Tibial nerve (tissue), 4 donors: Measurements from ENCODE around the gene PTPN9. TPM values are rescaled to one million over a fixed set of nuclear protein-coding genes. Genes with fewer than 3 reads are reported as not detected.
"Not testable (repeated sequence)": the region's sequence is repeated elsewhere in the genome, so short reads cannot be mapped to it uniquely, and the experiment has no call there.

Experiments
- DNase-seq, 2 donors: peaks; one replicate each; pipeline ENCODE4 v3.0.0-alpha.2; 2019; ENCODE audit warnings: low spot score in 2 of 2
- H3K27ac ChIP-seq, 4 donors: fragments of 200-600 bp; sonication (generic) in 3 of 4; one replicate each; pipeline ENCODE4 v1.5.1; 2017 to 2019; ENCODE audit warnings: mild to moderate bottlenecking in 1 of 4
- H3K27me3 ChIP-seq, 2 donors: fragments of 200-600 bp; sonication (generic) in 1 of 2; one replicate each; pipeline versions ENCODE4 v1.5.1 to v1.6.0; 2017 to 2019
- H3K36me3 ChIP-seq, 3 donors: fragments of 200-600 bp; sonication (generic); one replicate each; pipeline ENCODE4 v1.5.1; 2018 to 2019
- H3K4me1 ChIP-seq, 4 donors: fragments of 200-600 bp; sonication (generic) in 3 of 4; one replicate each; pipeline ENCODE4 v1.5.1; 2017 to 2019
- H3K4me3 ChIP-seq, 4 donors: fragments of 200-600 bp; sonication (generic) in 3 of 4; one replicate each; pipeline ENCODE4 v1.5.1; 2017 to 2019; ENCODE audit warnings: mild to moderate bottlenecking in 1 of 4, moderate library complexity in 1 of 4
- H3K9me3 ChIP-seq, 4 donors: fragments of 200-600 bp; sonication (generic) in 3 of 4; one replicate each; pipeline ENCODE4 v1.5.1; 2017 to 2019
- CTCF ChIP-seq, 5 experiments: fragments of 200-600 bp in 3 of 5; fragments of 450-650 bp in 2 of 5; sonication (generic) in 3 of 5; IDR thresholded peaks; one replicate each; pipeline ENCODE4 v1.5.1; 2016 to 2019; ENCODE audit warnings: antibody characterized with exemption in 5 of 5, mild to moderate bottlenecking in 3 of 5, moderate library complexity in 2 of 5
- EP300 ChIP-seq, 2 donors: sonication (generic); formaldehyde crosslinking; IDR thresholded peaks; one replicate each; pipeline ENCODE4 v1.6.1; 2017; ENCODE audit warnings: antibody characterized with exemption in 2 of 2, mild to moderate bottlenecking in 1 of 2
- POLR2A ChIP-seq, 2 donors: fragments of 450-650 bp; IDR thresholded peaks; one replicate each; pipeline ENCODE4 v1.6.1; 2017; ENCODE audit warnings: antibody characterized with exemption in 2 of 2, mild to moderate bottlenecking in 2 of 2, moderate library complexity in 2 of 2
- WGBS, 2 donors: methylation state at CpG; one replicate each; pipeline ENCODE4 v1.1.5; 2018; 5-methylcytosine and 5-hydroxymethylcytosine counted together
- total RNA-seq, 4 donors: library from RNA; depleted of rRNA; stranded (reverse); fragments of >200 nt; gene quantifications; one replicate each; pipeline ENCODE4 v1.1.0, GENCODE V29; 2016

The PTPN9 gene
- total RNA-seq, 4 donors from 2014 or later: 24.3 to 45.0 (median 32.0) TPM

- no peak for DNase-seq
- TF ChIP-seq EP300 (IDR thresholded peaks at IDR 0.05): no peak
- Histone ChIP-seq H3K4me1 (peaks cover 0 to 42% (median 7%) of the 10 kb centered on the region in 4 donors), H3K4me3 (no peak overlapping the region), H3K36me3 (no peaks in the 10 kb centered on the region), H3K9me3 (no peaks in the 10 kb centered on the region), H3K27me3 (no peaks in the 10 kb centered on the region), H3K27ac (no peak overlapping the region)
- 54 to 57% methylated on average over 8 of the region's 8 CpGs for WGBS, 2 donors
These were observed 8.8 kb downstream of the PTPN9 start for GRCh38 chr15:75570126-75570845.

GRCh38 chr15:75565062-75565970 lies 13.8 kb downstream of the PTPN9 start:
- Histone ChIP-seq H3K27ac (no peak overlapping the region), H3K27me3 (no peaks in the 10 kb centered on the region), H3K4me3 (no peak overlapping the region), H3K9me3 (no peaks in the 10 kb centered on the region), H3K36me3 (no peaks in the 10 kb centered on the region), H3K4me1 (peaks cover 0 to 25% (median 3%) of the 10 kb centered on the region in 4 donors)
- no peak for DNase-seq
- TF ChIP-seq EP300 (IDR thresholded peaks at IDR 0.05) (no peak), POLR2A (IDR thresholded peaks at IDR 0.05) (no peak), CTCF (IDR thresholded peaks at IDR 0.05) (no peak)
- WGBS, 2 donors: 89 to 93% methylated on average over 3 of the region's 3 CpGs

GRCh38 chr15:75561888-75562287 lies 17.2 kb downstream of the PTPN9 start:
- no peaks in the 10 kb centered on the region for H3K36me3 ChIP-seq
- TF ChIP-seq EP300 (IDR thresholded peaks at IDR 0.05) (no peak), POLR2A (IDR thresholded peaks at IDR 0.05) (no peak), CTCF (IDR thresholded peaks at IDR 0.05) (no peak)
- WGBS, 2 donors: 92 to 95% methylated on average over 5 of the region's 5 CpGs

GRCh38 chr15:75559360-75559759 lies 19.8 kb downstream of the PTPN9 start:
- H3K9me3 ChIP-seq, DNase-seq, H3K27me3 ChIP-seq, H3K4me3 ChIP-seq, H3K36me3 ChIP-seq, H3K27ac ChIP-seq: not testable (repeated sequence)
- H3K4me1 ChIP-seq: peaks cover 0 to 12% (median 0%) of the 10 kb centered on the region in 4 donors
- WGBS, 2 donors: 64 to 77% methylated on average over 6 of the region's 6 CpGs

More at GRCh38 chr15:75561888-75562287, 17.2 kb downstream of the PTPN9 start:
- Histone ChIP-seq H3K27ac (no peak overlapping the region), H3K27me3 (no peaks in the 10 kb centered on the region), H3K9me3 (no peaks in the 10 kb centered on the region), H3K4me3 (no peak overlapping the region), H3K4me1 (peaks cover 0 to 20% (median 0%) of the 10 kb centered on the region in 4 donors)
- no peak for DNase-seq

- H3K27ac ChIP-seq, DNase-seq, H3K36me3 ChIP-seq, H3K27me3 ChIP-seq, H3K9me3 ChIP-seq, H3K4me3 ChIP-seq: not testable (repeated sequence)
- 89 to 98% methylated on average over 14 to 23 of the region's 28 CpGs for WGBS, 2 donors
- peaks cover 0 to 13% (median 0%) of the 10 kb centered on the region in 4 donors for H3K4me1 ChIP-seq
These were observed 20.2 kb downstream of the PTPN9 start for GRCh38 chr15:75558955-75559354.

GRCh38 chr15:75554717-75555116 lies 24.4 kb downstream of the PTPN9 start:
- Histone ChIP-seq H3K9me3 (no peaks in the 10 kb centered on the region), H3K4me3 (no peak overlapping the region), H3K27me3 (no peaks in the 10 kb centered on the region), H3K4me1 (peaks cover 0 to 30% (median 0%) of the 10 kb centered on the region in 4 donors), H3K27ac (no peak overlapping the region), H3K36me3 (no peaks in the 10 kb centered on the region)
- TF ChIP-seq CTCF (IDR thresholded peaks at IDR 0.05) (no peak), POLR2A (IDR thresholded peaks at IDR 0.05) (no peak), EP300 (IDR thresholded peaks at IDR 0.05) (no peak)
- no peak for DNase-seq
